BLaER1 (cell line): ENCODE results near the gene SLC25A18.
"Not testable (repeated sequence)": the region's sequence is repeated elsewhere in the genome, so short reads cannot be mapped to it uniquely, and the experiment has no call there.

Experiments
- H3K27ac ChIP-seq: shearing (Covaris generic); formaldehyde crosslinking; 2 replicates; pipeline ENCODE4 v1.8.1; 2022
- H3K27me3 ChIP-seq: shearing (Covaris generic); formaldehyde crosslinking; 2 replicates; pipeline ENCODE4 v1.8.1; 2022
- H3K36me3 ChIP-seq: shearing (Covaris generic); formaldehyde crosslinking; 2 replicates; pipeline ENCODE4 v1.8.1; 2022
- H3K4me1 ChIP-seq: shearing (Covaris generic); formaldehyde crosslinking; 2 replicates; pipeline ENCODE4 v1.8.1; 2022
- H3K4me2 ChIP-seq: shearing (Covaris generic); formaldehyde crosslinking; 2 replicates; pipeline ENCODE4 v1.8.1; 2022
- H3K4me3 ChIP-seq: shearing (Covaris generic); formaldehyde crosslinking; 2 replicates; pipeline ENCODE4 v1.8.1; 2022
- H3K9ac ChIP-seq: shearing (Covaris generic); formaldehyde crosslinking; 2 replicates; pipeline ENCODE4 v1.8.1; 2022
- H3K9me3 ChIP-seq: shearing (Covaris generic); formaldehyde crosslinking; 2 replicates; pipeline ENCODE4 v1.8.1; 2022
- H4K20me1 ChIP-seq: shearing (Covaris generic); formaldehyde crosslinking; 2 replicates; pipeline ENCODE4 v1.8.1; 2022
- Cebpa-rat ChIP-seq: shearing (Covaris generic); IDR thresholded peaks from 2 replicates; pipeline ENCODE4 v1.8.1; 2022

The SLC25A18 gene, protein sequence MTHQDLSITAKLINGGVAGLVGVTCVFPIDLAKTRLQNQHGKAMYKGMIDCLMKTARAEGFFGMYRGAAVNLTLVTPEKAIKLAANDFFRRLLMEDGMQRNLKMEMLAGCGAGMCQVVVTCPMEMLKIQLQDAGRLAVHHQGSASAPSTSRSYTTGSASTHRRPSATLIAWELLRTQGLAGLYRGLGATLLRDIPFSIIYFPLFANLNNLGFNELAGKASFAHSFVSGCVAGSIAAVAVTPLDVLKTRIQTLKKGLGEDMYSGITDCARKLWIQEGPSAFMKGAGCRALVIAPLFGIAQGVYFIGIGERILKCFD

DNA sequence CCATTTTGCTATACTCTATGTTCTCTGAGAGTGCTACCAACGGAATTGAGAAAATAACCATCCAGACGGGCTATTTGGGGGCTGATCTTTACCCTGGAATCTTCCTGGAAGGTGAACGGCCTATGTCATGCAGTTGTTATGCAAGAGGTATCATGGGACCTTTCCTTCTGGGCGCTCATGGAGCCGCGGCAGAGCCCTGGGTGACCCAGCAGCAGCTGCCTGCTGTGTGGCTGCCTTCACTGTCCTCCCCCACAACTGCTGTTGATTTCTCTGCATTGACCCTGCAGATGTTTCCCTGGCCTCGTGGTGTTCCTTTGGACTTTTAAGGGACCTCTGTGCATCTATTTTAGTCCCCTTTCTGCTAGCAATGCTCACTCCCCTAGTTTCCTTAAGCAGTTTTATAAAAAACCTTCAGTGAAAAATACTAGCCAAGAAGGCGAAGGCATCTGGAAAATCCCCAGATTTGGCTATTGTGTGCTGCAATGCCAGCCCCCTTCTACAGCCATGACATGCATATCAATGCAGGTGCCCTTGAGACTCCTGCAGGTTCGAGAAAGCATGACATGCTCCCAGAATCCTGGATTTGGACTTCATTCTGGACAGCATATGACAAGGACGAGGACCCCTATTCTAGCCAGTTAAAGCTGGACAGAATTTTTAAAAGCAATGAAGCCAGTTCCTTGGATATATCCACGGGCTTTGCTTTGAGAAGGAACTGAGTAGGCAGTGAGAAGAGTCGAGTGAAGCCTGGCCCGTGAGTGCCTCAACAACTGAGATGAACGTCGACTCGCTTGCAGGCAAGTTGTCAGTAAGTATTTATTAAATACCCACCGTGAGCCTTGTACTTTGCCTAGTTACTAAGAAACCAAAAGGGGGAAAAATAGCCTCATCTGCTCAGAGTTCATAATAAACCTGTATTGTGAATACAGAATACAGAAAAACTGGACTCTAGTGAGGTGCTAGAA, at the start of gene SLC25A18:
TSS of gene SLC25A18 (plus strand) at position 593 of the 965 bp plus-strand sequence. CDS start 16,447 bp downstream, outside the sequence.
- peak within 1 kb of the TSS; percentile 55 for H3K27ac ChIP-seq
- H3K4me2 ChIP-seq = peak within 1 kb of the TSS; percentile 71
- H3K36me3 ChIP-seq = no peaks in the 10 kb centered on the region
- TF ChIP-seq Cebpa-rat = peak; percentile 57
- H3K27me3 ChIP-seq = no peaks in the 10 kb centered on the region
- H3K4me3 ChIP-seq = no peak within 1 kb of the TSS
- H3K4me1 ChIP-seq = peaks cover 30% of the 10 kb centered on the region
- H4K20me1 ChIP-seq = no peaks in the 10 kb centered on the region
- H3K9ac ChIP-seq = peak within 1 kb of the TSS; percentile 6; the same call in 1 of the 2 replicates
- no peaks in the 10 kb centered on the region for H3K9me3 ChIP-seq

DNA sequence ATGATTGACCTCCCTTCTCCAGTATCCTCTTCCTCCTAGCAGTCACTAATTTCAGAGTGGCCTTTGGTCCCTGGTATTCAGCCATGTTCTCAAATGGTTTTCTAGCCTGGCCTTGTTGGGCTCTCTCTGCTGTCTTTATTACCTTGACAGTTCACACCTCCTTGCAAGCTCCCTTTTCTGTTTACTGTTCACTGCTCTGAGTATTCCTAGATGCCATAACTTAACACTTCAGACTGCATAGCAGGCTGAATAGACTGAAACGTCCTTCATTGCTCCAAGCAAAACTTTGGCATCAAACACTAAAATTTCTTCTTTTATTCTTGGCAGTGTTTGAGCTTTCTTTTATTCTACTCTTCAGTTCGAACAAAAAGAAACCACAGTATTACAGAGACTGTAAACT, 49.7 kb upstream of the SLC25A18 start:
- no peak for TF ChIP-seq Cebpa-rat
- H3K4me1 ChIP-seq = peaks cover 18% of the 10 kb centered on the region
- no peaks in the 10 kb centered on the region for H3K36me3 ChIP-seq
- H3K9me3 ChIP-seq = no peaks in the 10 kb centered on the region
- H3K27me3 ChIP-seq = no peaks in the 10 kb centered on the region
- no peak overlapping the region for H3K4me2 ChIP-seq
- no peaks in the 10 kb centered on the region for H4K20me1 ChIP-seq
- no peak overlapping the region for H3K9ac ChIP-seq
- H3K27ac ChIP-seq = no peak overlapping the region
- H3K4me3 ChIP-seq = no peak overlapping the region

DNA sequence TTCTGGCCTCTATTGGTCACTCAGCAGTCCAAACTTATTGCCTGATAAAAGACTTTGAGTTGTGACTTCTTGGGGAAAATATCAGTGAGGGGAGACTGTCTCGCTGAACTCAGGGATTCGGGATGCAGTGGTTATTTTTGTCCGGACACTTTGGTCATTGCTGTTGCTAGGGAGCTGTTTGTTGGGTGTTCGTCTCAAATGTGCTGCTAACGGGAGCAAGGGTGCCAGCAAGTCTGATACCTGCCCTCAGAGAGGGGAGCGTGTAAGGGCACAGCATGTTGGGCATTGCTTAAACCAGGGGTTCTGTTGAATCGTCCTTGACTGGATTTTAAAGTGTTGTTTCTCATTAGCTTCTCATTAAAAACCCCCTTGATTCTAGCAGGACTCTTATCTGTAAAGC, 49.2 kb upstream of the SLC25A18 start:
- Histone ChIP-seq H3K9me3 (no peaks in the 10 kb centered on the region), H3K4me3 (no peak overlapping the region), H3K4me1 (peaks cover 23% of the 10 kb centered on the region), H3K4me2 (no peak overlapping the region), H4K20me1 (no peaks in the 10 kb centered on the region), H3K27me3 (no peaks in the 10 kb centered on the region), H3K36me3 (no peaks in the 10 kb centered on the region), H3K9ac (no peak overlapping the region), H3K27ac (no peak overlapping the region)
- TF ChIP-seq Cebpa-rat = no peak

GRCh38 chr22:17518406-17518805, 44.9 kb upstream of the SLC25A18 start:
- Histone ChIP-seq H3K4me1 (peaks cover 33% of the 10 kb centered on the region), H3K27me3 (no peaks in the 10 kb centered on the region), H3K36me3 (no peaks in the 10 kb centered on the region), H3K27ac (peak overlapping the region; percentile 64), H3K9me3 (no peaks in the 10 kb centered on the region), H4K20me1 (no peaks in the 10 kb centered on the region), H3K9ac (peak overlapping the region; percentile 45; the same call in 1 of the 2 replicates), H3K4me2 (peak overlapping the region; percentile 71), H3K4me3 (no peak overlapping the region)
- TF ChIP-seq Cebpa-rat = no peak

- not testable (repeated sequence) for H3K9me3 ChIP-seq, H4K20me1 ChIP-seq, H3K27me3 ChIP-seq, H3K27ac ChIP-seq, H3K4me2 ChIP-seq, H3K4me3 ChIP-seq, H3K36me3 ChIP-seq, H3K9ac ChIP-seq
- H3K4me1 ChIP-seq = peaks cover 32% of the 10 kb centered on the region
Observed at GRCh38 chr22:17521971-17522370, 41.3 kb upstream of the SLC25A18 start.

DNA sequence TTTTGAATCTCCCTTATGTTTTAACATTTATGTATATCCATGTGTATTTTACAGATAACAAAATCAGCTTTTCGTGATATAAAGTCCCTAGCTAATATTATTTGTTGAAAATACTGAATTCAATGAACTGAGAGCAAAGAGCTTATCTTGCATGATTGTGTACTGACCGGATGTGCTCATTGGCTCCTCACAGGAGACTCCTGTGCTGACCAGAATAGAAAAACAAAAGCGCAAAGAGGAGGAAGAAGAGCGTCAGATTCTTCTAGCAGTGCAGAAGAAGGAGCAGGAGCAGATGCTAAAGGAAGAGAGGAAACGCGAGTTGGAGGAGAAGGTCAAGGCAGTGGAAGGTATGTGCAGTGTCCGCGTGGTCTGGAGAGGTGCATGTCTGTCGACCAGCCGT, 39.4 kb upstream of the SLC25A18 start:
- Histone ChIP-seq H3K27ac (no peak overlapping the region), H3K27me3 (no peaks in the 10 kb centered on the region), H3K9ac (no peak overlapping the region), H3K36me3 (no peaks in the 10 kb centered on the region), H4K20me1 (no peaks in the 10 kb centered on the region), H3K9me3 (no peaks in the 10 kb centered on the region), H3K4me1 (peaks cover 16% of the 10 kb centered on the region), H3K4me2 (no peak overlapping the region), H3K4me3 (no peak overlapping the region)
- no peak for TF ChIP-seq Cebpa-rat

GRCh38 chr22:17536269-17536668, 27.0 kb upstream of the SLC25A18 start:
- no peak overlapping the region for H3K9ac ChIP-seq
- no peak overlapping the region for H3K4me3 ChIP-seq
- H3K27ac ChIP-seq = no peak overlapping the region
- H3K27me3 ChIP-seq = no peaks in the 10 kb centered on the region
- H3K9me3 ChIP-seq = no peaks in the 10 kb centered on the region
- H3K4me1 ChIP-seq = no peaks in the 10 kb centered on the region
- no peak overlapping the region for H3K4me2 ChIP-seq
- H3K36me3 ChIP-seq = no peaks in the 10 kb centered on the region
- TF ChIP-seq Cebpa-rat = no peak
- no peaks in the 10 kb centered on the region for H4K20me1 ChIP-seq

- no peaks in the 10 kb centered on the region for H4K20me1 ChIP-seq
- H3K4me3 ChIP-seq = no peak overlapping the region
- no peak overlapping the region for H3K27ac ChIP-seq
- H3K27me3 ChIP-seq = no peaks in the 10 kb centered on the region
- no peak overlapping the region for H3K4me2 ChIP-seq
- H3K9ac ChIP-seq = no peak overlapping the region
- no peaks in the 10 kb centered on the region for H3K4me1 ChIP-seq
- no peaks in the 10 kb centered on the region for H3K9me3 ChIP-seq
- no peak for TF ChIP-seq Cebpa-rat
- H3K36me3 ChIP-seq = no peaks in the 10 kb centered on the region
Observed at GRCh38 chr22:17537155-17537554, 26.1 kb upstream of the SLC25A18 start.

GRCh38 chr22:17540481-17540880, 22.8 kb upstream of the SLC25A18 start:
- TF ChIP-seq Cebpa-rat = no peak
- no peak overlapping the region for H3K9ac ChIP-seq
- no peak overlapping the region for H3K4me3 ChIP-seq
- H3K27me3 ChIP-seq = no peaks in the 10 kb centered on the region
- no peak overlapping the region for H3K4me2 ChIP-seq
- H4K20me1 ChIP-seq = no peaks in the 10 kb centered on the region
- H3K4me1 ChIP-seq = no peaks in the 10 kb centered on the region
- H3K9me3 ChIP-seq = no peaks in the 10 kb centered on the region
- no peaks in the 10 kb centered on the region for H3K36me3 ChIP-seq
- no peak overlapping the region for H3K27ac ChIP-seq

DNA sequence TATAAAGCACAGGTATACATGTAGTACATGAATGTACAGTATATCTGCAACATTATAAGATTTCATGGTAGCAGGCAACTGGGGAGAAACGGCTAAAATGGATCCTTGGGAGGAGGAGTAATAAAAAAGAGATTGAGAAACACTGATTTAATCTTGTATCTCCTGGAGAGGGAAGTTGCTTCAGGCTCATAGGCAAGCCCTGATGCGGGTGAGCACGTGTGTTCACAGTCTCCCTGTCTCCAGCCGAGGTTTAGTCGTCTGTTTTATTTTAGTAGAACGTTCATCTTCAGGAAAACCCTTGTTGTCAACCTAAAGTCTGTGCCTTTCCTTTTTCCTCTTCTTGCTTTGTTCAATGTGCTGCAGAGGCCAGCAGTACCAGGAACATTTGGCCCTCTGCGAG, 21.8 kb upstream of the SLC25A18 start:
- no peaks in the 10 kb centered on the region for H3K27me3 ChIP-seq
- no peak overlapping the region for H3K4me3 ChIP-seq
- no peak for TF ChIP-seq Cebpa-rat
- no peaks in the 10 kb centered on the region for H4K20me1 ChIP-seq
- no peak overlapping the region for H3K27ac ChIP-seq
- H3K36me3 ChIP-seq = no peaks in the 10 kb centered on the region
- H3K9me3 ChIP-seq = no peaks in the 10 kb centered on the region
- H3K9ac ChIP-seq = no peak overlapping the region
- H3K4me2 ChIP-seq = no peak overlapping the region
- no peaks in the 10 kb centered on the region for H3K4me1 ChIP-seq
